Ovary (tissue), 9 donors: ENCODE results near the gene ACKR2. TPM values are rescaled to one million over a fixed set of nuclear protein-coding genes. Genes with fewer than 3 reads are reported as not detected.

Experiments
- DNase-seq, 5 donors: peaks; one replicate each; pipeline ENCODE4 v3.0.0-alpha.2; 2019 to 2020
- H3K27ac ChIP-seq, 2 donors: fragments of 200-600 bp; one replicate each; pipeline versions ENCODE4 v1.5.1 to v1.8.0; 2019 to 2022
- H3K27me3 ChIP-seq: fragments of 200-600 bp; one replicate; pipeline ENCODE4 v1.8.0; 2022
- H3K36me3 ChIP-seq: fragments of 200-600 bp; sonication (generic); one replicate; pipeline ENCODE4 v1.5.1; 2019
- H3K4me1 ChIP-seq: one replicate; pipeline ENCODE4 v1.8.1; 2013; ENCODE audit warnings: mild to moderate bottlenecking, moderate library complexity; ENCODE audit not compliant: insufficient read depth
- H3K4me3 ChIP-seq: fragments of 200-600 bp; sonication (generic); one replicate; pipeline ENCODE4 v1.5.1; 2017
- H3K9me3 ChIP-seq, 2 donors: fragments of 200-600 bp in 1 of 2; sonication (generic) in 1 of 2; one replicate each; pipeline versions ENCODE4 v1.5.1 to v1.8.1; 2013 to 2019; ENCODE audit warnings: mild to moderate bottlenecking in 1 of 2, moderate library complexity in 1 of 2
- EP300 ChIP-seq: sonication (generic); formaldehyde crosslinking; IDR thresholded peaks from one replicate; pipeline ENCODE4 v1.6.1; 2017; ENCODE audit warnings: antibody characterized with exemption
- POLR2A ChIP-seq: fragments of 450-650 bp; IDR thresholded peaks from one replicate; pipeline ENCODE4 v1.6.1; 2017; ENCODE audit warnings: antibody characterized with exemption, mild to moderate bottlenecking, moderate library complexity
- WGBS, 3 donors: extraction: QIAGEN DNeasy Blood & Tissue Kit in 1 of 3; methylation state at CpG; one replicate each; pipeline versions ENCODE4 v1.1.5 to v1.1.7; 2013 to 2017; 5-methylcytosine and 5-hydroxymethylcytosine counted together
- intact Hi-C, 4 donors: fragments of 100-400 bp; cut with DNase I; formaldehyde crosslinking; loops; one replicate each; pipeline versions ENCODE4 v1.11.0 to v1.15.1; 2022 to 2023
- polyA plus RNA-seq, 2 donors: library from polyadenylated mRNA; stranded (reverse); fragments of 200-250 nt in 1 of 2; fragments of 350-450 nt in 1 of 2; fragmentation: Illumina TruSeq in 1 of 2; extraction: RNeasy Lipid Tissue Mini Kit (QIAGEN cat#74804) in 1 of 2; gene quantifications; one replicate each; pipeline ENCODE4 v1.2.3, GENCODE V29; 2013 to 2014
- total RNA-seq, 7 donors: library from RNA; depleted of rRNA in 2 of 7; stranded (reverse); fragments of >200 nt in 2 of 7; fragmentation: NEBNext Ultra II Directional in 3 of 7; extraction: Animal tissue kit (Norgen Biotek cat#: 25700) in 3 of 7; gene quantifications; one replicate each; pipeline versions ENCODE4 v1.1.0 to v1.2.4, GENCODE V29; 2016 to 2023
- TF ChIP-seq, protein P1 (sequence below), 3 donors: fragments of 450-650 bp in 2 of 3; fragments of 200-600 bp in 1 of 3; IDR thresholded peaks; one replicate each; pipeline versions ENCODE4 v1.5.1 to v1.8.0; 2016 to 2022; ENCODE audit warnings: antibody characterized with exemption in 3 of 3, mild to moderate bottlenecking in 1 of 3
- donor health status: DM: no; HTN: no; CAD: no; lungs with moderate emphysema.
- donor health status: DM: no; HTN: no; CAD: no.
- donor health status: Bipolar disorder and iron deficiency.
- donor health status: DM: yes; HTN: yes; CAD: no.
- donor health status: DM: no; HTN: no; CAD: no.
- donor health status: DM: yes; HTN: yes; CAD: no.

ACKR2 gene
- total and polyA plus RNA-seq, 9 donors: 0.33 to 4.4 (median 1.0) TPM

DNA sequence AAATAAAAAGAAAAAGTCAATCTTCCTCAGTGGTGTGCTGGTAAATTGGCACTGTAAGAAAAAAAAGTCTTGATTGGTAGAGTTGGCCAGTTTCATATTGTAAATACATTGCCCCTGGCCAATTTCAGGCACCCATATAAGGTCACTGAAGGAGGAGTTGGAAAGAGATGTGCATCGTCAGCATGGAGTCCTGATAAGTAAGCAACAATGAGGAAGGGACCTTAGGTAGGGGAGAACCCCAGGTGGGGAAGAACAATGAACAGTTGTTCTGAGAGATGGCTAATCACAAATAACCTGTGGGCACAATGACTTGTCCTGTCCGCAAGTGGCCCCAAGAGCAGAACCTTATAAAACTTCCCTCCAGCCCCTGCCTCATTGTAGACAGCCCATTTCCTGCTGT lies 75.1 kb downstream of the ACKR2 start:
- intact Hi-C loops: loop anchor here in 1 of 4 donors (5.0 kb wide), 1 partner anchor 102 kb away; no protein-coding TSS in a partner anchor
- Histone ChIP-seq H3K27ac (no peak overlapping the region), H3K4me3 (no peak overlapping the region), H3K9me3 (no peaks in the 10 kb centered on the region), H3K4me1 (peaks cover 4% of the 10 kb centered on the region), H3K36me3 (no peaks in the 10 kb centered on the region), H3K27me3 (no peaks in the 10 kb centered on the region)
- no peak for DNase-seq
- TF ChIP-seq EP300 (no peak), POLR2A (no peak)
- TF ChIP-seq, protein P1, sequence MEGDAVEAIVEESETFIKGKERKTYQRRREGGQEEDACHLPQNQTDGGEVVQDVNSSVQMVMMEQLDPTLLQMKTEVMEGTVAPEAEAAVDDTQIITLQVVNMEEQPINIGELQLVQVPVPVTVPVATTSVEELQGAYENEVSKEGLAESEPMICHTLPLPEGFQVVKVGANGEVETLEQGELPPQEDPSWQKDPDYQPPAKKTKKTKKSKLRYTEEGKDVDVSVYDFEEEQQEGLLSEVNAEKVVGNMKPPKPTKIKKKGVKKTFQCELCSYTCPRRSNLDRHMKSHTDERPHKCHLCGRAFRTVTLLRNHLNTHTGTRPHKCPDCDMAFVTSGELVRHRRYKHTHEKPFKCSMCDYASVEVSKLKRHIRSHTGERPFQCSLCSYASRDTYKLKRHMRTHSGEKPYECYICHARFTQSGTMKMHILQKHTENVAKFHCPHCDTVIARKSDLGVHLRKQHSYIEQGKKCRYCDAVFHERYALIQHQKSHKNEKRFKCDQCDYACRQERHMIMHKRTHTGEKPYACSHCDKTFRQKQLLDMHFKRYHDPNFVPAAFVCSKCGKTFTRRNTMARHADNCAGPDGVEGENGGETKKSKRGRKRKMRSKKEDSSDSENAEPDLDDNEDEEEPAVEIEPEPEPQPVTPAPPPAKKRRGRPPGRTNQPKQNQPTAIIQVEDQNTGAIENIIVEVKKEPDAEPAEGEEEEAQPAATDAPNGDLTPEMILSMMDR (IDR thresholded peaks at IDR 0.05): no peak
- WGBS, 3 donors: 72 to 90% (median 82%) methylated on average over 2 of the region's 2 CpGs

DNA sequence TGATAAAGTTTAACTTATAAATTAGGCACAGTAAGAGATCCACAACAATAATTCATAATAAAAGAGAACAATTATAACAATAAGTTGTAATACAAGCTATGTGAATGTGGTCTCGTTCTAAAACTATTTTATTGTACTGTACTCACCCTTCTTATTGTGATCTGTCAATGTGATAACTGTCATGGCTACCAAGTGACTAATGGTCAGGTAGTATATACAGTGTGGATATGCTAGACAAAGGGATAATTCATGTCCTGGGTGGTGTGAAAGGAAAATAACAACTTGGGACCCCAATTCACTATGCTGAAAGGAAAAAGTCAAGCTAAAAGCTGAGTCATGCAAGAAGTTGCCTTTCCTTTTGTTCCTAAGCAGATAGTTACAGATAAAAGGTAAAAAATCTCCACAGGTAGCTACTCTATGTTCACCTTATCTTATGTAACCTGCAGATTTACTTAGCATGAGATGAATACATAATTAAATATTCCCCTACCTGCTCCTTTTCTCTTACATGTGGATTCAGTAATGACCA lies 77.1 kb downstream of the ACKR2 start:
- TF ChIP-seq, protein P1 (IDR thresholded peaks at IDR 0.05): no peak
- no peak for TF ChIP-seq POLR2A
- TF ChIP-seq EP300: no peak
- H3K9me3 ChIP-seq: no peaks in the 10 kb centered on the region
- H3K36me3 ChIP-seq: no peaks in the 10 kb centered on the region
- H3K4me3 ChIP-seq: no peak overlapping the region
- WGBS, 3 donors: 71 to 82% (median 72%) methylated on average over 1 of the region's 1 CpG
- no peak for DNase-seq
- H3K4me1 ChIP-seq: no peaks in the 10 kb centered on the region
- intact Hi-C loops: no loop called here
- no peaks in the 10 kb centered on the region for H3K27me3 ChIP-seq
- H3K27ac ChIP-seq: no peak overlapping the region

DNA sequence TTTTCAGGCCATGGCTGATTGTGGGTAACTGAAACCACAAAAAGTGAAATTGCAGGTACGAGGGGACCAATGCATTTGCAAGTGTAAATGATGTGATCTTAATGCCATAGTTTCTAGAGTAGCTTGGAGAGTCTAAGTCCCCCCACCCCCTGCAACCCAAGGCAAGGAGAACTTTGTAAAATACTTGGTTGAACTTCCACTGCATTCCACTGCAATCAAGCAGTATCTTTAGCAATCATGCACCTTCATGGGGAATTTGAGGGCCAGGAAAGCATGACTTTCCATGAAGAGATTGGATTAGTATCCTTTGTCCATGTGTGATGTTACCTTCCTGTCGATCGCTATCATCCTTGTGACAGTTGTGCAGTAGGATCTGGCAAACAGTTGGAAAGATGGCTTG lies 77.8 kb downstream of the ACKR2 start:
- Histone ChIP-seq H3K4me1 (no peaks in the 10 kb centered on the region), H3K27me3 (no peaks in the 10 kb centered on the region), H3K36me3 (no peaks in the 10 kb centered on the region), H3K9me3 (no peaks in the 10 kb centered on the region), H3K27ac (no peak overlapping the region), H3K4me3 (no peak overlapping the region)
- TF ChIP-seq POLR2A (no peak), EP300 (no peak)
- TF ChIP-seq, protein P1 (IDR thresholded peaks at IDR 0.05): no peak
- WGBS, 3 donors: 86 to 88% (median 87%) methylated on average over 3 of the region's 3 CpGs
- DNase-seq: no peak
- intact Hi-C loops: no loop called here

DNA sequence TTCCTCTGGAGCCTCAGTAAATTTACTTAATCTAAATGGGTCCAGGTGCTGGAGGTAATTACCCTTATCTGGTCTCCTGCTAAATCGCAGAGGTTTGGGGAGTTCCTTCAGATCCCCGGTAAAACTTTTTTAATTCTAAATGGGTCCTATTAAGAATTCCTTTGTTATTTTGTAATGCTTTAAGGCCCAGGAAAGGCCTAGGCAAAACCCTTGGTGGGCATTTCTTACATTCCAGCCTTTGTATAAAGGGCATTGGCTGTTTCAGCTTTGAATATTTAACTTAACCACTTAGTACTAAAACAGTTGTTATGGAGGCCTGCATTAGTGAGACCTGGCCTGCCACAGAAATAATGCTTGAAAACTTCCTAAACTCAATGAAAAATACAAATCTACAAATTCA lies 81.8 kb downstream of the ACKR2 start:
- DNase-seq: no peak
- no peak overlapping the region for H3K4me3 ChIP-seq
- WGBS, 3 donors: 46 to 56% (median 54%) methylated on average over 2 of the region's 2 CpGs
- TF ChIP-seq EP300 (no peak), POLR2A (no peak)
- TF ChIP-seq, protein P1 (IDR thresholded peaks at IDR 0.05): no peak
- no peak overlapping the region for H3K27ac ChIP-seq
- no peaks in the 10 kb centered on the region for H3K36me3 ChIP-seq
- intact Hi-C loops: no loop called here
- H3K4me1 ChIP-seq: no peaks in the 10 kb centered on the region
- H3K9me3 ChIP-seq: no peaks in the 10 kb centered on the region
- no peaks in the 10 kb centered on the region for H3K27me3 ChIP-seq
